GM21717 (cell line): ENCODE results near the gene DGKZ.
"Not testable (repeated sequence)": the region's sequence is repeated elsewhere in the genome, so short reads cannot be mapped to it uniquely, and the experiment has no call there.

Experiments used
- ATAC-seq: cut with Tn5 transposase; IDR thresholded peaks from one replicate; pipeline ENCODE4 v1.9.1; 2021; ENCODE audit warnings: mild to moderate bottlenecking, moderate library complexity; ENCODE audit not compliant: unreplicated experiment

DGKZ gene

GRCh38 chr11:46346886-46347636 is at the start of gene DGKZ:
Gene DGKZ, plus strand, starts transcription at chr11:46347463. Its CDS starts 197 bp downstream, at chr11:46347660.
- peak; percentile 59 for ATAC-seq

DNA sequence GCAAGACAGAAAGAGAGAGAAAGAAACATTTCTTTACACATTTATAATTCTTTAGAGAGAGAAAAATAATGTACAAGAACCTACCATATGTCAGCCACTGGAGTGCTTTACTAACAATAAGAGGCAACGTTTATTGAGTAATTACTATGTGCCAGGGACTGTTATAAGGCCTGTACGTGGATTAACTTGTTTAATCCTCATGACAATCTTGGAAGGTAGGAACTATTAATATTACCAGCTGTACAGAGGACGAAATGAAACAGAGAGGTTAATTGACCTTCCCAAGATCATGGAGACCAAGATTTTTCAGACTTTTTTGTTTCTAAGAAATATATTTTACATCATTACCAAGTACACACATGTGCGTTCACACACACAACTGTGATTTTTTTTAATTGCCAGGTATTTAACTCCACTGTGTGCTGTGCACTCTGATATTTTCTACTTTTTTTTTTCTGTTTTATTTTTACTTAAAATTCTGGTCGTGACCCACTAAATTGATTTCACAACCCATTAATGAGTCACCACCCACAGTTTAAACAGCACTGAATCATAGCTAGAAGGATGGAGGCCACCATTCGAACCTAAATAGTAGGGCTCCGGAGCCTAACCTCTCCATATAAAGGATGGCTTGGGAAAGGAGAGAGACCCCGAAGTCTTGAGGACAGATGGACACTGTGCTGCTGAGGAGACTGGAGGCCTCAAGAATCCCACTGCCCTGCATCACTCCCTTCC is 48.4 kb upstream of the DGKZ start:
- ATAC-seq: no peak

DNA sequence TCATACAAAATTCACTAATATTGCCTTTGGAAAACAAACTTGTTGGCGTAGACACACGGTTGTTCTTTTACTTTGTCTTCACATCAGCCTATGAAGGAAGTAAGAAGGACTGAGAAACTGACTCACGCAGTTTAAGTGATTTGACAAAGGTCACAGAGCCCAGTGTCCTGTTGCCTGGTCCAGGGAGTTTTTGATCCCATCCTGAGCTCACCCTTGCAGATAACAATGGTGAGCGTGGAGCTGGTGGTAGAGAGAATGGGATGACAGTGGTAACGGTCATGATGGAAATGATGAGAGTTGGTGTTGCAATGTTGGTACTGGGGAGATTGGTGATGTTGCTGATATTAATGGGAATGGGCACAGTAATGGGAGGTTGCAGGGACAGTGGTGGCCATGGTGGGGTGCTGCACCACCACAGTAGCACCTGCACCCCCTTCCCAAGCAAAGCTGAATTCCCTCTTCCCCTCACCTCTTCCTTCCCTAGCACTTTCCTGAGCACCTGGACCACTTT is 47.8 kb upstream of the DGKZ start:
- no peak for ATAC-seq

DNA sequence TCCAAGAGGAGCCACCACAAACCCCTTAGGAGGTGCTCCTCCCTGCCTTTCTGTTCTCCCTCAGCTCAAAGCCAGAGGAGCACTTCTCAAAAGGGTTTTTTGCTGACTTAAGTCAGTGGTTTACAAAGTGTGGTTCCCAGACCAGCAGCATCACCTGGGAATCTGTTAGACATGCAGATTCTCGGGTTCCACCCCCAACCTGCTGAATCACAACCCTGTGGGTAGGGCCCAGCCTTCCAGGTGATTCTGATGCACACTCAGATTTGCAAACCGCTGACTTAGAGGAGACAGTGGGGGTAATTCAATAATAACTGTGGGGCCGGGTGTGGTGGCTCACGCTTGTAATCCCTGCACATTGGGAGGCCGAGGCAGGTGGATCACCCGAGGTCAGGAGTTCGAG is 47.0 kb upstream of the DGKZ start:
- no peak for ATAC-seq

GRCh38 chr11:46302866-46303265 is 44.4 kb upstream of the DGKZ start:
- no peak for ATAC-seq

DNA sequence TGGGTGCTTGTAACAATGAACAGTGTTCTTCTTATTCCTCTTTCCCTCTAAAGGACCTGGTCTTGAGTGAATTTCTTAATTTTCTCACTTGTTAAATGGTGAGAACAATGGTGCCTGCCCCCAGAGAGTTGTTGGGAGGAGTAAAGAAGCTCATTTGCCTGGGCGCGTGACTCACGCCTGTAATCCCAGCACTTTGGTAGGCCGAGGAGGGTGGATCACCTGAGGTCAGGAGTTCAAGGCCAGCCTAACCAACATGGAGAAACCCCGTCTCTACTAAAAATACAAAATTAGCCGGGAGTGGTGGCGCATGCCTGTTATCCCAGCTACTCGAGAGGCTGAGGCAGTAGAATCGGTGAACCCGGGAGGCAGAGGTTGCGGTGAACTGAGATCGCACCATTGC is 43.2 kb upstream of the DGKZ start:
- not testable (repeated sequence) for ATAC-seq

DNA sequence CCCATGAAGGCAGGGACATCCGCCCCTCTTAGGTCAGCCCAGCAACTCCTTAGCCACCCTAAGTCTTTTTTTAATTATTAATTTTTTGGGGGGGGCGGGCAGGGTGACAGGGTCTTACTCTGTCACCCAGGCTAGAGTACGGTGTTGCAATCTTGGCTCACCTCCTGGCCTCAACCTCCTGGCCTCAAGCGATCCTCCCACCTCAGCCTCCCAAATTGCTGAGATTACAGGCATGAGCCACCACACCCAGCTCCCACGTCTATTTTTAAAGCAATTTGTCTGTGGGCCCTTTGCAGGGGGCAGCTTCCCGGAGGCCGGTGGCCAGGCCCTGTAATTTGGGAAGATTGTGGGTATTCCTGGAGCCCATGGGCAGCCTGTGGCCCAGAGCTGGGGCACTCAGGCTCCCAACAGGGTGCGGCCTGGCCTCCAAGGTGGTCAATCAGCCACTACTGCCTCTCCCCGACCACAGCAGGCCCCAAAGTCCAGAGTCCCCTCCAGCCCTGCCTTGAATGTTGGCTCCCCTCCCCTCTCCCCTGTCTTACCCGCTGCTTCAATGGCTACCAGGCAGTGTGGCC is 42.6 kb upstream of the DGKZ start:
- no peak for ATAC-seq

GRCh38 chr11:46305295-46305694 is 42.0 kb upstream of the DGKZ start:
- ATAC-seq: no peak

- no peak for ATAC-seq
These were observed 40.9 kb upstream of the DGKZ start for GRCh38 chr11:46306296-46306853.

GRCh38 chr11:46307369-46307768 is 39.9 kb upstream of the DGKZ start:
- no peak for ATAC-seq

GRCh38 chr11:46307785-46308341 is 39.4 kb upstream of the DGKZ start:
- no peak for ATAC-seq

- peak; percentile 46 for ATAC-seq
These were observed 38.4 kb upstream of the DGKZ start for GRCh38 chr11:46308631-46309419.

GRCh38 chr11:46309814-46310259 is 37.4 kb upstream of the DGKZ start:
- ATAC-seq: peak; percentile 72

- ATAC-seq: no peak
These were observed 32.1 kb upstream of the DGKZ start for GRCh38 chr11:46315033-46315738.

DNA sequence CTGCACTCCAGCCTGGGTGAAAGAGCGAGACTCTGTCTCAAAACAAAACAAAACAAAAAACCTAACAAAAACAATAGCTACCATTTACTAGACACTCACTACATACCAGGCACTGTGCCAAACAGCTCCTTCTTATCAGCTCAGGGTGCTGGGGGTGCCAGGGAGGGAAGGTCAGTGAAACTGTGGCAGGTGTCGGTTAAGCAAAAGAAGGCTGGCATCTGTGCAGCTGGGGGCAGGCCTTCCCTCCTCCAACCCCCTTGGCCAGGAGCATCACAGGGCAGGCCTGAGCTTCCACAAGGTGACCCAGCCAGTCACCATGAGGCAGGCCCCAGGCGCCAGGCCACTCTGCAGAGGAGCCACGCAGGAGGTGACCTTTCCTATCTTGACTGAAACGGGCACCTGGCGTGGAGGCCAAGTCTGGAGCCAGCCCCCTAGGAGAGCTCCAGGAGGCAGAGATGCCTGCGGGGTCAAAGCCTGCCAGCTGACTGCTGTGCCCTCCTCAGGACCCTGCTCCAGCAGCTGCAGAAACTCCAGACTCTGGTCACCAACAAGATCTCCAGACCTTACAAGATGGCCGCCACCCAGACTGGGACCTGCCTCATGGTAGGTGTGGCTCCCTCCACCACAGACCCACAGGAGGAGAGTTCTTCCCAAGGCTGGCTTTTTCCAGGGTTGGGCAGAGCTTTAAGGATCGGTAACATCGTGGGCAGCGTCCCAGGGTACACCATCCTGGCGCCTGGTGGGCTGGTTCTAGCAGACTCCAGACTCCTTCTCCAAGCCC is 31.3 kb upstream of the DGKZ start:
- no peak for ATAC-seq

DNA sequence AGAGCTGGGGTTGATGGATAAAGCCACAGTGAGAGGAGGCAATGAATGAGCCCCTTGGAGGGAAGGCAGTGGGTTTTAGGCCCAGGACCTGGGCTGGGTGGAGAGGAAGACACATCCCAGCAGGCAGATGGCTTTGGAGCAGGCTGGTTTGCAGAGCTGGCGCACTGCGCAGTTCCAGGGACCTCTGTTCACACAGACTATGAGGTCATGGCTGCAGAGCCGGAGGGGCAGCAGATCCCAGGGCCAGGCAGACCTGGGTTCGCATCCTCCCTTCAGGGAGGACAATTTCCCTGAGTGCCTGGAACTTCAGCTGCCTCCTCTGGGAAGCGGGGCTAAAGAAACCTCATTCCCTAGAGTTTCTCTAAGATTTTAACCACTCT is 28.2 kb upstream of the DGKZ start:
- no peak for ATAC-seq

GRCh38 chr11:46321757-46322156 is 25.5 kb upstream of the DGKZ start:
- no peak for ATAC-seq

- no peak for ATAC-seq
These were observed 24.5 kb upstream of the DGKZ start for GRCh38 chr11:46322759-46323158.

DNA sequence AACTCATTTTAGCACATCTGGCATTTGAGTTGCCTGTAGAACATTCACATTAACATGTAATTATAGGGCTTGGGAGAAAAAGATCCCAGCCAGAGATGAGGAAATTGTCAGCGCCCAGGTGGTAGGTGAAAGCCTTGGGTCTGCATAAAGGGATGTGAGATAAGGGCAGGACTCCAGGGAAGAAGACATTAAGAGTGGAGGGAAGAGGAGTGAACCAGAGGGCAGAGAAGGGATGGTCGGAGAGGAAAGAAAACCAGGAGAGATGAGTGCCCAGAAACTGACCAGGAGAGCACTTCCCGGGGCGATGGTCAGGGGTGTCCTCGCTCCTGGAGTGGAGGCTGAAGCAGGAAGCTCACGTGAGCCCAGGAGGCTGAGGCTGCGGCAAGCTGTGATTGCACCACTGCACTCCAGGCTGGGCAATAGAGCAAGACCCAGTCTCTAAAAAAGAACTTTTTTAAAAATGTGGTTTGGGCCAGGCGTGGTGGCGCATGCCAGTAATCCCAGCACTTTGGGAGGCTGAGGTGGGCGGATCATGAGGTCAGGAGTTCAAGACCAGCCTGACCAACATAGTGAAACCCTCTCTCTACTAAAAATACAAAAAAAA is 20.3 kb upstream of the DGKZ start:
- no peak for ATAC-seq
